Transverse colon (tissue), 4 donors: Measurements from ENCODE around the gene MEGF11. TPM values are rescaled to one million over a fixed set of nuclear protein-coding genes. Genes with fewer than 3 reads are reported as not detected.

Source experiments
- DNase-seq: peaks from one replicate; pipeline ENCODE4 v3.0.0-alpha.2; 2019
- H3K27ac ChIP-seq, 4 donors: fragments of 200-600 bp; sonication (generic); 2 replicates each; pipeline ENCODE4 v1.5.1; 2016 to 2018; ENCODE audit warnings: inconsistent platforms in 4 of 4
- H3K27me3 ChIP-seq: fragments of 200-600 bp; sonication (generic); 2 replicates; pipeline ENCODE4 v1.5.1; 2017; ENCODE audit warnings: inconsistent platforms
- H3K36me3 ChIP-seq, 4 donors: fragments of 200-600 bp; sonication (generic); 2 replicates each; pipeline ENCODE4 v1.5.1; 2017 to 2019; ENCODE audit warnings: inconsistent platforms in 4 of 4
- H3K4me1 ChIP-seq, 4 donors: fragments of 200-600 bp; sonication (generic); 2 replicates each; pipeline ENCODE4 v1.5.1; 2017 to 2020; ENCODE audit warnings: inconsistent platforms in 4 of 4
- H3K4me3 ChIP-seq, 4 donors: fragments of 200-600 bp; sonication (generic); 1 replicate in 1 of 4; 2 replicates in 3 of 4; pipeline versions ENCODE4 v1.5.1 to v1.6.1; 2017 to 2019; ENCODE audit warnings: inconsistent platforms in 4 of 4
- H3K9me3 ChIP-seq, 2 donors: fragments of 200-600 bp; sonication (generic); 2 replicates each; pipeline ENCODE4 v1.5.1; 2017 to 2019; ENCODE audit warnings: inconsistent platforms in 2 of 2
- EP300 ChIP-seq: sonication (generic); formaldehyde crosslinking; IDR thresholded peaks from one replicate; pipeline ENCODE4 v1.6.1; 2017; ENCODE audit warnings: antibody characterized with exemption, low read depth
- POLR2A ChIP-seq: fragments of 450-650 bp; IDR thresholded peaks from one replicate; pipeline ENCODE4 v1.6.1; 2016; ENCODE audit warnings: antibody characterized with exemption, mild to moderate bottlenecking, moderate library complexity
- POLR2AphosphoS5 ChIP-seq, 3 donors: sonication (generic); formaldehyde crosslinking; IDR thresholded peaks; one replicate each; pipeline ENCODE4 v1.6.1; 2016; ENCODE audit warnings: antibody characterized with exemption in 3 of 3
- WGBS, 2 donors: methylation state at CpG; one replicate each; pipeline ENCODE4 v1.1.5; 2018; ENCODE audit warnings: low coverage in 1 of 2; 5-methylcytosine and 5-hydroxymethylcytosine counted together
- in situ Hi-C, 4 donors: fragments of 200-750 bp; cut with MboI; loops; one replicate each; pipeline versions ENCODE4 v1.15.0 to v1.15.1; 2017; ENCODE audit warnings: low sequenced_read_pairs in 3 of 4, low pct_ligation_motif_present in 1 of 4, low pct_unique_long_range_greater_than_20kb in 1 of 4
- intact Hi-C: fragments of 100-400 bp; cut with DNase I; formaldehyde crosslinking; loops from one replicate; pipeline ENCODE4 v1.15.1; 2023; ENCODE audit warnings: low total_unique reads
- total RNA-seq, 4 donors: library from RNA; depleted of rRNA; stranded (reverse); fragments of >200 nt; gene quantifications; one replicate each; pipeline ENCODE4 v1.1.0, GENCODE V29; 2016
- TF ChIP-seq, protein P1 (sequence below), 5 experiments: fragments of 200-600 bp in 3 of 5; fragments of 450-650 bp in 2 of 5; sonication (generic) in 3 of 5; IDR thresholded peaks; 1 replicate in 2 of 5; 2 replicates in 3 of 5; pipeline ENCODE4 v1.5.1; 2016 to 2017; ENCODE audit warnings: antibody characterized with exemption in 5 of 5, inconsistent platforms in 3 of 5, mild to moderate bottlenecking in 2 of 5, moderate library complexity in 1 of 5

Gene MEGF11
- total RNA-seq, 4 donors from 2014 or later = 0.16 TPM; not detected in 3

DNA sequence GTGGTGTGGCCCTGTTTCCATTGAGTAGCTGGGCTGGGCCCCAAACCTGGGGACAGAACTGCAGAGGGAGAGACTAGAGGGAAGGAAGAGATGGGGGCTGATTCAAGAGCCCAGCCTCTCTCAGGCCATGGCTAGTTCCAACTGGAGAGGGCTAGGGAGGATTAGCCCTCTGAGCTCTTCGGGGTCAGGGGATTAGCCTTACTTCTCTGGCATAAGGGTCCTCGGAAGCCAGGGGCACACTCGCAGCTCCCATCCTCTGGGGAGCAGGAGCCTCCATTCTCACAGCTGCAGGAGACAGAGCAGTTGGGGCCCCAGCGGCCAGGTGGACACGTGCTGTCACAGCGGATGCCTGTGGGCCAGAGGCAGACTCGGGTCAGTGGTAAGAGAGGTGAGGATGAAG, 330.9 kb downstream of the MEGF11 start:
- in situ Hi-C loops (no loop called here), intact Hi-C loops (no loop called here)
- Histone ChIP-seq H3K9me3 (no peaks in the 10 kb centered on the region), H3K4me1 (no peaks in the 10 kb centered on the region), H3K4me3 (no peak overlapping the region), H3K27ac (no peak overlapping the region), H3K36me3 (no peaks in the 10 kb centered on the region), H3K27me3 (no peaks in the 10 kb centered on the region)
- no peak for DNase-seq
- 95 to 100% methylated on average over 2 to 7 of the region's 7 CpGs for WGBS, 2 donors
- TF ChIP-seq, protein P1, sequence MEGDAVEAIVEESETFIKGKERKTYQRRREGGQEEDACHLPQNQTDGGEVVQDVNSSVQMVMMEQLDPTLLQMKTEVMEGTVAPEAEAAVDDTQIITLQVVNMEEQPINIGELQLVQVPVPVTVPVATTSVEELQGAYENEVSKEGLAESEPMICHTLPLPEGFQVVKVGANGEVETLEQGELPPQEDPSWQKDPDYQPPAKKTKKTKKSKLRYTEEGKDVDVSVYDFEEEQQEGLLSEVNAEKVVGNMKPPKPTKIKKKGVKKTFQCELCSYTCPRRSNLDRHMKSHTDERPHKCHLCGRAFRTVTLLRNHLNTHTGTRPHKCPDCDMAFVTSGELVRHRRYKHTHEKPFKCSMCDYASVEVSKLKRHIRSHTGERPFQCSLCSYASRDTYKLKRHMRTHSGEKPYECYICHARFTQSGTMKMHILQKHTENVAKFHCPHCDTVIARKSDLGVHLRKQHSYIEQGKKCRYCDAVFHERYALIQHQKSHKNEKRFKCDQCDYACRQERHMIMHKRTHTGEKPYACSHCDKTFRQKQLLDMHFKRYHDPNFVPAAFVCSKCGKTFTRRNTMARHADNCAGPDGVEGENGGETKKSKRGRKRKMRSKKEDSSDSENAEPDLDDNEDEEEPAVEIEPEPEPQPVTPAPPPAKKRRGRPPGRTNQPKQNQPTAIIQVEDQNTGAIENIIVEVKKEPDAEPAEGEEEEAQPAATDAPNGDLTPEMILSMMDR (IDR thresholded peaks at IDR 0.05) = no peak
- no peak for TF ChIP-seq POLR2A
- TF ChIP-seq EP300 = no peak
- TF ChIP-seq POLR2AphosphoS5 (IDR thresholded peaks at IDR 0.05) = no peak

GRCh38 chr15:65921780-65922179, 331.8 kb downstream of the MEGF11 start:
- WGBS, 2 donors = 81 to 82% methylated on average over 2 to 5 of the region's 5 CpGs
- Histone ChIP-seq H3K27me3 (no peaks in the 10 kb centered on the region), H3K27ac (no peak overlapping the region), H3K9me3 (no peaks in the 10 kb centered on the region), H3K4me3 (no peak overlapping the region), H3K36me3 (no peaks in the 10 kb centered on the region), H3K4me1 (peaks cover 0 to 4% (median 0%) of the 10 kb centered on the region in 4 donors)
- no peak for DNase-seq
- intact Hi-C loops = no loop called here
- no peak for TF ChIP-seq POLR2A
- TF ChIP-seq EP300 = no peak
- no peak for TF ChIP-seq POLR2AphosphoS5 (IDR thresholded peaks at IDR 0.05)
- TF ChIP-seq, protein P1 (IDR thresholded peaks at IDR 0.05) = no peak
- in situ Hi-C loops = no loop called here

DNA sequence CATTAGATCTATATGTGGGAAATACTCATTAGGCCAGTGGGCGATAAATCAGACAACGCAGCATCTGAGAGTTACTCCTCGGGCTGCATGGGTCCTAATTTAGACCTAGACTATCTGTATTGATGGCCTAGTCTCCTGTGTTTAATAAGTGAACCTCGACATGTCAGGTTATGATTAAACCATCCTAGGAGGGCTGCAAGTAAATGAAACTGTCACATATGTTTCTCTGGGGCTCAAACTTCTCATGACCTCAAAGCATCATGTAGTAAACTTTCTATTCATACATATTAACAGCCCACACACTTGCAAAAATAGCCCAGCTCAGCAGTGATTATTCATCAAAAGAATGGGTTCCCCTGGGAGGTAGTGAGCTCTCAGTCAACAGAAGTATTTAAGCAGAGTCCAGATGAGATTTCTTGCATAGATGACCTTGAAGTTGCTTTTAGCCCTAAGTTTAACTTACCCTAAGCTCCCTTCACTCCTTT, 332.7 kb downstream of the MEGF11 start:
- DNase-seq = no peak
- WGBS, 2 donors = 57% methylated on average over 4 of the region's 4 CpGs; no CpG with 5 or more reads in 1 of the 2 donors
- Histone ChIP-seq H3K27ac (no peak overlapping the region), H3K9me3 (no peaks in the 10 kb centered on the region), H3K4me1 (peaks cover 0 to 6% (median 0%) of the 10 kb centered on the region in 4 donors), H3K36me3 (no peaks in the 10 kb centered on the region), H3K4me3 (no peak overlapping the region), H3K27me3 (no peaks in the 10 kb centered on the region)
- TF ChIP-seq POLR2A (no peak), EP300 (no peak), POLR2AphosphoS5 (IDR thresholded peaks at IDR 0.05) (no peak)
- TF ChIP-seq, protein P1 (IDR thresholded peaks at IDR 0.05) = no peak
- in situ Hi-C loops = no loop called here
- intact Hi-C loops = no loop called here

DNA sequence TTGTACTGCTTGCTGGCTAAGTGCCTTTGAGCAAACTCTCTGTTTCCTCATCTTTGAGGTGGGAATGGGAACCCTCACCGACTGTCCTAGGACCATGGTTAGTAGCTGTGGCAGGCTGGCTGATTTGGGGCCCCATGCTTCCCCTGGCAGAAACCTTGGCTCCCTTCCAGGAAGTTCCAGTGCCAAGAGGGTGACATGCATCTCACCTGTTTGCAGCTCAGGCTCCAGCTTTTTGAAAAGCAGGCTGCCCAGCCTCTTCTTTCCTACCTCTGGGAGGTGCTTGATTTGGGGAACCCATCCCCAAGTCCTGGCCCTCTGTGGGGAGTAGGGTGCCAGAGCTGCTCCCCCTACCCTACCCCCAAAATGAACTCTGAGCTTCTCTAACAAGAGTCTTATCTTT, 333.4 kb downstream of the MEGF11 start:
- Histone ChIP-seq H3K9me3 (no peaks in the 10 kb centered on the region), H3K4me3 (no peak overlapping the region), H3K27ac (no peak overlapping the region), H3K27me3 (no peaks in the 10 kb centered on the region), H3K4me1 (peaks cover 0 to 6% (median 0%) of the 10 kb centered on the region in 4 donors), H3K36me3 (no peaks in the 10 kb centered on the region)
- DNase-seq = no peak
- TF ChIP-seq POLR2A (no peak), POLR2AphosphoS5 (IDR thresholded peaks at IDR 0.05) (no peak), EP300 (no peak)
- TF ChIP-seq, protein P1 (IDR thresholded peaks at IDR 0.05) = no peak
- WGBS, 2 donors = 44% methylated on average over 1 of the region's 1 CpG; no CpG with 5 or more reads in 1 of the 2 donors
- intact Hi-C loops (no loop called here), in situ Hi-C loops (no loop called here)
